HG03066 (cell line): ENCODE measurements around the gene NBEAL2.

Source experiments
- ATAC-seq: cut with Tn5 transposase; IDR thresholded peaks from one replicate; pipeline ENCODE4 v1.9.1; 2021; ENCODE audit warnings: low read depth; ENCODE audit not compliant: unreplicated experiment

The NBEAL2 gene

DNA sequence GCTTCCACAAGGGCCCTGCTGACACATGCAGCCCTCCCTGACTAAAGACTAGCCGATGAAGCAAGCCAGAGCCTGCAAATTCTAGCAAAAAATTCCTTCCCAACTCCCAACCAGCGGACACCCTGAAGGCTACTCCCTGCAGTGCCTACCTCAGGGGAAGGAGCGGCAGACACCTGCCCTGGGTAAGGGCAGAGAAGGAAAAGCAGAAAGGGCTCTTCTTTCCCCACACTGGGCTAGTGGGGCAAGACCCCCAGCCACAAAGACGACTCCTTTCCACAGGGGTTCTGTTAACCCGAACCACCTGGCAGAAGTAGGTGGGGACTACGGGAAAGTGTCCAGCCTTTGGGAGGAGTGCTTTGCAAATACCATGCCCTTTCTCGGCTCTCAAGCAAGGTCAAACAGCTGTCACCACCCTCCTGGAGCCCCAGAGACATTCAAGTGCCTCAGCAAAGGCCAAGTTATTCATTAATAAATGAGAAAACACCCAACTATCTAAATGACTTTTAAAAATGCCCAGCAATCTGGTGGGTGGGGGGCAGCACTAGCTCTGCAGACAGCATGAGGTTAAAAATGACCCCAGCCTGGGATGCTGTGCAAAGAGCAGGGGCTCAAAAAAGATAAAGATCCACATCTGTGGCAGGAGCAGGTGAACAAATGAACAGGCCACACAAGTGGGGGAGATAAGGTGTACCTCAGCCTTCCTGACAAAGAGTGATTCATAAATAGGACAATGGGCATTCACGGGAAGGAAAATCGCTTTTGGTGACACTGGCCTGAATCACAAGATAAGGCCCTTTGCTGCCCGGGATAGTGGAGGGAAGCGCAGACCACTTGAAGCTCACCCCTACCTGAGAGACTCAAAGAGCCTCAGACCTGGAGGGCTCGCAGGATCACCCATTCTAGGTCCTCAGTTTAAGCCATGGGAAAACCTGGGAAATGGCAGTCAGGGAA lies 36.0 kb upstream of the NBEAL2 start:
- no peak for ATAC-seq

DNA sequence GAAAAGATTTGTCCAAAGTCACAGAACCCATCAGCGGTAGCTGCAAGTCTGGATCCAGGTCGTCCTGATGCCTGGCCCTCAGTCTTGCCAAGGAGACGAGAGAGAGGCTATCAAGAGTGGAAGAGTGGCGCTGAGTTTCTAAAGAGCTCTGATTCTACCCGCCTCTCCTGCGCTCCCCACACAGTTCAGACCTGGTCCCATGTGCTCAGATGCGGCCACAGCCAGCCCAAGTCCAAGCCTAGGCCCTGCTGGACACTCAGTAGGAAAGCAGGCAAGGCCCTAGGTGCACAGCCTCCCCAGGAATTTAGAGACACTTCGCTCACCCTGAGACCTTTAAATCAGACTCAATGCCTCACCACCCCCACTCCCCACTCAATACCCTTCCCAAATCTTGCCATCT lies 35.3 kb upstream of the NBEAL2 start:
- ATAC-seq: no peak

DNA sequence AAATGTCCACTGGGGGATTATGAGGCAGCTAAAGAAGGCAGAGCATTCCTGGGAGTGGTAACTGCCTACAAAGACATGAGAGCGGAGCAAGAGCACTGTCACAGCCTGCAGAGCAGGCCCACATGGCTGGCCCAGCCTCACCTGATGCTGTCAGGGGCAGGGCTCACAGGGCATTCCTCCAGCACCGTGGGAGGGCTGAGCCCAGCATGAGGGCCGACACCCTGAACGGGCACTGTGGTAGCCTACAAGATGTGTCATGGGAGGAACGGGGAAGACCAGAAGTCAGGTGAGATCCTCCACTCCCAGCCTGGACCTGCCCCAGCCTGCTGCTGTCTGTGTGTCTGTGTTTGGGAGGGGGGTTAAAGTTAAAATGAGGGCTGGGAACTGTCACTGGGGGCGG lies 33.0 kb upstream of the NBEAL2 start:
- ATAC-seq: no peak

DNA sequence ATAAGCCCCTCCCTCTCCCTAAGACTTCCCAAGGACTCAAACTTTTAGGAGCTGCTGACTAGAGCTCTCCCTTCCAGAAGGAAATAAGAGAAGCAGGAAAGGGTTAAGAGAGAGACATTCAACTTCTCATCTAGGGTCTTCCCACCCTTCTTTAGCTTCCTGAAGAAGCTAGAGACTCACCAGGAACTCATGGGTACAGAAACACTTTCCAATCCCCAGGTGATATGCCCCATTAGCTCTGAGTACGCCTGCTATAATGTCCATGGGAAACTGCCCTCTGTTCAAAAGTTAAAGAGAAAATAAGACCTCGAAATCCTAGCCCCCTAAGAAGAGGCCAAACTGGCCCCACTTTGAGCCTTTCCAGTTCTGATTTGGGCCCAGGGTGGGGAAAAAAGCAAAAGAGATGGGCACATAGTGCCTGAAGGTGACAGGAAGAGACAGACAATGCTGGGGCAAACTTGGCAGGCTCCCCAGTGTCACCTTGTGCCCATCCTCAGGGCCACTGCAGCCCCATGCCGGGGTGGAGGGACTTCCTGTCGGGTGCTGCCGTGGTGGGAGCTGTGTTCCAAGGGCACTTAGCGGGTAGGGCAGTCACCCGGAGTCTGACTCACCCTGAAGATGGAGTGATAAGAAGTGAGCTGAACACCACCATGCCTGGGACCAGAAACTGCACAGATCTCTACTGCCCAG lies 32.5 kb upstream of the NBEAL2 start:
- no peak for ATAC-seq

DNA sequence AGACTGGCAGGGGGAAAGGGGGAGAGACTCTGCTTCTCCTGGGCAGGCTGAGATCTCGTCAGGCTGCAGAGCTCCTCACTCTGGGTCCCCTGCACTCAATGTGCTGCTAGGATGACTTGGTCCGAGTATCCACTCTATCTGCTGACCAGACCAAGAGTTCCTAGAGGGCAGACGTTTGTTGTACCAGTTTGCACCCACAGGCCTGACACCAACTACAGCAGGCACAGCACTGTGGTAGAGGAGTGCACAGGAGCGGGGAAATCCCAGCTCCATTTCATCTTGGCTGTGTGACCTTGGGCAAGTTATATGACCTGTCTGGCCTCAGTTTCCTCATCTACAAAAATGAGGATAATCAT lies 31.9 kb upstream of the NBEAL2 start:
- no peak for ATAC-seq

DNA sequence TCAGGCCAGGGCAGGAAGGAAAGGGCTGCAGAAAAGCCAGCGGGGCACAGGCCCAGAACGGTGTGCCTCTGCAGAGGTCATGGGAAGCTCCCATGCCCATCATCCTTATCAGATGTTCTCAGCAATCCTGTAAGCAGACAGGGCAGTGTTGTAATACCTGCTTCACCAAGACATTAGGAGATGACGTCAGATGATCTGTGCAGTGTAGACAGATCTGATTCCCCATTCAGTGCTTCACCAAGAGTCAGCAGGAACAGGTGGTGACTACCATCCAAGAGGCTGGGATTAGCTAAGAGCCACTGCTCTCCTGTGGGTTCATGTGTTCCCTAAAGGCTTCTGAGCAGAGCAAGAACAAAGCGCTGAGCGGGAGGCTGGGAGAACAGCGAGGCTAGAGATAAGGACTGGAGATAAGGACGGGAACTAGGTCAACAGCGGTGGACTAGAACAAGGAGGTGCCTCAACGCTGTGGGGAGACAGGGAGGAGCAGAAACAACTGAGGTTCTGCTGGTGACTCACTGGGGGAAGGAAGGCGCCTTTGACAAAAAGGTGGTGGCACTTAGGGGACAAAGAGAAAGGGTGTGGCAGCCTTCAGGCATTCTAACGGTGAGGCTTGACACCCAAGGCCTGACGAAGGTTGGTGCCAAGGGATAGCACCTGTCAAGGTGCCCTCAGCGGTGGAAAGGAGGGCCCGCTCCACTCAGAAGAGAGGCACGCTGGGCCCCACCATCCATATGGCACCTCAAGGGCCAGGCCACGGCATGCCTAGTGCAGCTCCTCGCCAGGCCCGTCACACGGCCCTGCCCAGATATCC lies 31.3 kb upstream of the NBEAL2 start:
- ATAC-seq: no peak

DNA sequence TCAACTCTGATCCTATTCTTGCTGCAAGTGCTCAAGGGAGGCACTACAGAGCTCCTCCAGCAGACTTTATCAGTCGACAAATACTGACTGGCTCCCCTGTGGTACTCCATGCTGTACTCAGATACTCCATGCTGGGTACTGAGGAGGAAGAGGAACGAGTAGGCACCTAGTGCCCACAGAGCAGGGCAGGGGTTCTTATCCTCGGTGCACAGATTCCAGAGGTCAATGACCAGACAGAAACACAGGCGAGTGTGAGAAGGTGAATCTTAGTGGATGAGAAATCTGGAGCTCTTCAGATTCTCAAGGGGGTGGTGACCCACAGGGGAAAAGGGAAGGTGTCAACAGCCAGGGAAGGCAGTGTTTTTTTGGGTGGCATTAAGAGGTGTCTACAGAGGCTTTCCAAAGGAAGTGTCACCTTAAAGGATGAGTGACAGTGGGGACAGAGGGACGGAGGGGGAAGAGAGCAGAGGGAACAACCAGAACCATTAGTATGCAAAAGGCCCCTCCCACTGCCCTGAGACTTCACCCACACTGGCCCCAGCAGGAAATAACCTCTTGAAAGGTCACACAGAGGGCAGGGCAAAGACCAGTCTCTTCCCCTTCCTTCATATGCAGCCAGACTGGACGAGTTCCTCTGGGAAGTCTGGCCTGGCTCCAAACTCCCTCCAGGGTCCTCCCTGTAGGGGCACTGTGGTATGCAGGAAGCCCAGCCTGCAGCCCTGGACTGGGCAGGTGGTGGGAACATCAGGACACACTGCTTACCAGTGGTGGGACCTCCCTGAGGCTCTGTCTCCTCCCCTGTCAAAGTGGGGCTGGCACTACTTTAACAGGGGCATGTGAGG lies 30.4 kb upstream of the NBEAL2 start:
- no peak for ATAC-seq

DNA sequence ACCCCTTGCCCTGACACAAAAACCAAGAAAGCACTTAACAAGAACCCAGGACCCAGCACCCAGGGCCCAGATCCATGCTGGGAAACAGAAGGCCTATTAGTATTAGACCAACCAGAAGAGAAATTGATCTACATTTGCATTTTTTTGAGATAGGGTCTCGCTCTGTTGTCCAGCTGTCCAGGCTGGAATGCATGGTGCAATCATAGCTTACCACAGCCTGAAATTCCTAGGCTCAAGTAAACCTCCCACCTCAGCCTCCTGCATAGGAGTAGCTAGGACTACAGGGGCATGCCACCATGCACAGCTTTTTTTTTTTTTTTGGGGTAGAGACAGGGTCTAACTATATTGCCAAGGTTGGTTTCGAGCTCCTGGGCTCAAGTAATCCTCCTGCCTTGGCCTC lies 29.3 kb upstream of the NBEAL2 start:
- ATAC-seq: no peak

DNA sequence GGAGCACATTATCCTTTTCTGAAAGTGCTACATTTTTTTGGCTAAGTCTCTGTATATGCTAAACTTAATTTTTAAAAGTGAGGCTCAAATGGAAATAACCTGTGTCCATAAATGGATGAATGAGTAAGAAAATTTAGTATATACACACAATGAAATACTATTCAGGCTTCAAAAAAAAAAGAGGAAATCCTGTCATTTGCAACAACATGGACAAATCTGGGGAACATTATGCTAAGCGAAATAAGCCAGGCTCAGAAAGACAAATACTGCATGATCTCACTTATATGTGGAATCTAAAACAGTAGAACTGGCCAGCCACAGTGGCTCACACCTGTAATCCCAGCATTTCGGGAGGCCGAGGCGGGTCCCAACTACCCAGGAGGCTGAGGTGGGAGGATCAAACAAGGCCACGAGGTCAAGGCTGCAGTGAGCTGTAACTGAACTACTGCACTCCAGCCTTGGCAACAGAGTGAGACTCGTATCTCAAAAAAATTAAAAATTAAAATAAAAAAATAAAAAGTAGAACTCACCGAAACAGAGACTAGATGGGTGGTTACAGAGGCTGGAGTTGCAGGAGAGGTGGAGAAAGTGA lies 28.7 kb upstream of the NBEAL2 start:
- no peak for ATAC-seq

DNA sequence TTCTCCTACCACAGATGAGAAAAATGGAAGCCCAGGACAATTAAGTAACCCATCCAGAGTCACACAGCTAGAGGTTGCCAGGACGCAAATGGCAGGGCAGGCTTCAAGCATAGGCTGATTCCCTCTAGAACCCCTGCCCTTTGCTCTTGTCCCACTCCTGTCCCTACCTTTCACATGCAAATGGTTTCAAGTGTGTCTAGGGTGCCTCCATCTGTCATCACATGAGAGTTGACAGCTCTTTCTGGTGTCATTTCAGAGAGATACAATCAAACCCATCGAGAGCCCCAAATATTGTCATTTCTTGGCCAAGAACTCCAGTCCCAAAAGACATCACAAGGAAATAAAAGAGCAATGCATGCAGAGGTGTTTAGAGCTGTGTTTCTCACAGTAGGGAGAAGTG lies 26.7 kb upstream of the NBEAL2 start:
- no peak for ATAC-seq

DNA sequence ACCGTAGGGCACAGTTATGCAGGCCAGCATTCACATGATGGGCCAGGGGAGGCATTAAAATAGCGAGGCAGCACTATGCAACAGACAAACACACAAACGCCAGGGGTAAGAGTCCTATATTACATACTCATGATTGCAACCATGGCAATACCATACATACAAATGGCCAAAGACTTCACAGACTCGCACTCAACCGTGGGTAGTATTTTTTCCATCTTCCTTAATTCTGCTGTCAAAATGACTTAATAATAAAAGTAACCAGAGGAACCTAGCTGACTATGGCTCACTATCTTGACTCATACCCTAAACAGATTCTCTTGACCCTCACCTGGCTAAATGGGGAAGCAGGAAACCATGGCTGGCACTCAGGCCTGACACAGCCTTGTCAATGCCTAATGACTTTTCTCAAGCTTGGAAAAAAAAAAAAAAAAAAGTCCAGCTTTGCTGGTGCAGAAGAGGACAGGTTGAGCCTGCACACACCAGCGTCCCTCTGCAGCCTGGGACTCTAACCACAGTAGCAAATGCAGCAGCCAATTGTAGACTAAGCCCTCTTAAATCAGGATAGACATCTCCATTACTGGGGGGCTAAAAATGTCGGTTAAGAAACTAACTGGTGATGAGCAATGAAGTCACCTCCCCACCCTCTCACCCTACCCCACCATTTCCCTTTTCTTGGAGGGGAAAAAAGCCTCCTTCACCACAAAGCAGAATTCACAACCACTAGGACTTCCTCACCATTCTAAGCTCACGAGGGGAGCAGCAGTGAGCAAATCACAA lies 26.0 kb upstream of the NBEAL2 start:
- ATAC-seq: no peak

DNA sequence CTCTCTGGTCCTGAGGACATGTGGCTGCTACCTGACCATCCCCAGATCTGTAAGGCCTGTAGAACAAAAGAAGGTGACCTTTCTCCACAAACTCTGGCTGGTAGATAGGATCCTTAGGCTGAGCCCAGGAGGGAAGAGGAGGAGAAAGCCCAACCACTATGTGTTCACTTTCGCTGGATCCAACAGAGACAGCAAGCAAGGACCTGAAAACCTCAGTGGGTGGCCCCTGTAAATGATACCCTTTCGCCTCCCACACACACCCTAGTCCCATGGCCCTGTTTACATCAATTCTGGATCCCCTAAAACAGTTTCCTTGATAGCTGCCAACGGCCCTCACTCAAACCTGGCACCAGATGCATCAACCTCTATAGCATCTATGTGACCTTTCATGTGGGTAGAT lies 25.3 kb upstream of the NBEAL2 start:
- no peak for ATAC-seq

DNA sequence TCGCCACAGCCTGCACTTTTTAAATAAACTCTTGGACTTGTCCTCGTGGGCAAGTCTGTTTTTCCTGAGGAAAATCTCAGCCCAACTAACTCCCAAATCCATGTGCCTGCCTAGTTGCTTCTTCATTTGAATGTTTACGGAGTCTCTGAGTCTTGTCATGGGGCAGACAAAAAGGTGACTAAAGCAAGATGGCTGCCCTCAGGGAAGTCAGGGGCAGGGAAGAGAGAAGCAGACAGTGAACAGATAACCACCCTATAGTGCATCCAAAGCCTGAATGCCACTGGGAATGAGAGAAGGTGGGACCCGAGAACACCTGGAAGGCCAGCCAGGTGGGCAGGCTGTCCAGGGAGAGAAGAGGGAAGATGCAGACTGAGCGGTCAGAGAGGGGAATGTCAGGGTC lies 24.3 kb upstream of the NBEAL2 start:
- ATAC-seq: no peak

DNA sequence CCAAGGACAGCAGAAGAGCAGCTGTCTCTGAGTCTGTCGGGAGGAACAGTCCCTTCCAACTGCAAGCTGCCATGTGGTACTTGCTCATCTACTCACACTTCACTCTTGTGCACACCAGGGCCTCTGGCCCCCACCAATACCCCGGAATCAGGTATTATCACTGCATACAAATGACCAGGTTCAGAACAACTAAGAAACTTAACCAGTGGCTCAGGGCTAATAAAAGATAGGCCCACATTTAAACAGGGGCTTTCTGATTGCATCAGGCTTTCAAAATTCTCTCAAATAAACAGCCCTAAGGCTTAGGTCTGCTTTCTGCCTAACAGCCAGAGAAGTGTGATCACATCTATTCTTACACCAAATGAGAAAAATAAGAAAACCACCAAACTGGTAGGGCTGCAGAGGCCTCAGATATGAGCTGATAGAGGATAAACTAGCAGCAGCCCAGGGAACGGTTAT lies 23.6 kb upstream of the NBEAL2 start:
- ATAC-seq: no peak

DNA sequence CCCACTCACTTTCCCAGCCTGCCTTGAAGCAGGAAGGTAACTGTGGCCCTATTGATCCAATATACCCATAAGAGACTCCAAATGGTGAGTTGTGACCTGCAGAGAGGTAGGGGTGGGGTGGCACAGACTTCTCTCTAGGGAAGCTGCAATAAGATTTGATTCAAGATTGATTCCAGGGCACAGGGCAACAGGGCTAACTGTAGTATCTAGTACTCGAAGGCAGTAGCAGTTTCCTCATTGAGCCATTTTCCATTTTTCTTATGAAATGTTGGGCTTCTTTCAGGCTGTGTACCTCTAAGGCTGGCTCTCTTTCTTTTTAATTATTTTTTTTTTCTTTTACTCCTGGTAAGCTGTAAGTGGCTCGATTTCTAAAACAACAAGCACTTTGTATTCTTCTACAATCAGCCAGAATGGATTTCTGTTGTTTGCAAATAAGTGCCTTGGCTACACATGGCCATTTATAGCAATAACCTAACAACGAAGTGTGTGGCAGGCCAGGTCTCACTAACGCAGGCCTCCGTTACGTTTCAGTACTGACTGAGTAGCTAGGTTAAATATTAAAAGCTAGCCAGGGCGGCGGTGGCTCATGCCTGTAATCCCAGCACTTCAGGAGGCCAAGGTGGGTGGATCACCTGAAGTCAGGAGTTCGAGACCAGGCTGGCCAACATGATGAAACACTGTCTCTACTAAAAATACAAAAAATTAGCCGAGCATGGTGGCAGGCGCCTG lies 22.2 kb upstream of the NBEAL2 start:
- ATAC-seq: no peak

DNA sequence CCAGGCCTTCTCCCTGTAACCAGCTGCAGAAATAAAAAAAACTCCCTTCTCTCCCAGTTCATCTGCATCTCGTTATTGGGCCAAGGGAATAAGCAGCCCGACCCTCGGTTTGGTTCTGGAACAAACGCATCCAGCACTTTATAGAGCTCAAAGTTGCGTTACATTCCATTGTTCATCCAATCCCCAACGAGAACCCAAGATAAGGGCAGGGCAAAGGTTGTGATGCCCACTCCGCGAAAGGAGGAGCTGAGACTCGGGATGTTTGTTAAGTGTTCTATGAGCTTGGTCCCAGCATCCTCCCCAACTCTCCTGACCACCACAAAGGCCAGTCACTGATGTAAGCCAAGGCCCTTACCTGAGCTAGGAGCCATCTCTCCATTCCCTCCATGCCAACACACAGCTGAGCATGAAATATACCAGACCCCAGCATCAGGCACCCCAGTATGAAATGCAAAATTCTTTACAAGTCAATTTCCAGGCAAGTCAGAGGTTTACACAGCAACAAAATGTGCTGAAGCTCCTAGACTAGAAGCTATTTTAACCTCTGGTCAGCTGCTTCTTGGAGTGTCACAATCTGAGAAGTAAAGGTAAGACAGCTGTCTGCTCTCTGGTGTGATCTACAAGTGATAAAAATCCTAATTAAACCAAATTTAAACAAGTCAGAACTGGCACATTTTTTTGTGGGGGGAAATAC lies 20.9 kb upstream of the NBEAL2 start:
- ATAC-seq: no peak

DNA sequence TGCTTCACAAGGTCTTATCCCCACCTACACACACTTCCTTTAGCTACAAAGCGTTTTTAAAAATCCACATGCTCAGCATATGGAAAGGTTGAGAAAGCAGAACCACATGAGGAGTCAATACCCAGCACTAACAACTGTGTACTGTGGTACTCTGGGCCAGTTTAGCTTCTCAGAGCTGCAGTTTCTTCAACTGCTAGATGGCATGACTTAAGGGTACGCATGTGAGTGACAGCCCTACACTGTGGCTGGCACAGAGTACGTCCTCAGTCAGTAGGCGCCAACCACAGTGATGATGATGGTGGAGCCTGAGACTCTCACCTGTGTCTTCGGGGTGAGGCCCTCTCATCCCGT lies 20.3 kb upstream of the NBEAL2 start:
- no peak for ATAC-seq

DNA sequence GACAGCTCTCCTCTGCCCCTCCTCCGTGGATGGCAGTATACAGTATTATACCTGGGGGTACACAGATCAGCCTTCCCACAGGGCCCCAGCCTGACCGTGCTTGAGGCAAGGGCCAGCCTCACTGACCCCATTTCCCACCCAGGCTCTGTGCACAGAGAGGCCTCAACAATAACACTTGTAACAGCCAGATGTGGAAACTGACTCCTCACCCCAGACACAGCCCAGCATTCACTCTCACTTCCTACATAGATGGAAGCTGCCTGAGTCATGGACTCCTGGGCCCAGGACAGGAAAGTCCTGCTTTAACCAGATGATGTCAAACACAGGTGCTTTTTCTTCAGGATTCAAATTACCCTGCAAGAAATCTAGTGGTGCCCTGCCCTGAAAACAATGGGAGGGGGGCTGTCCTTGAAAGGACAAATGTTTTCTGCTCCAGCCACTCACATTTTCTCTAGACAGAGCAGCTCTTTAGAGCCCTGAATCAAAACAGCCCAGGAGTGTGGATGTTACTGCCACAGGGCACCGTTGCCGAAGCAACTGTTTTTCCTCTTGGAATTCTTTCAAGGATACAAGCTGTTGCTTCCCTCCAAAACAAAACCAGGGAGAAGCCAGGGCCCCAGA lies 19.3 kb upstream of the NBEAL2 start:
- no peak for ATAC-seq
